Measurements from ENCODE around the gene NAT16.

Gene NAT16

DNA sequence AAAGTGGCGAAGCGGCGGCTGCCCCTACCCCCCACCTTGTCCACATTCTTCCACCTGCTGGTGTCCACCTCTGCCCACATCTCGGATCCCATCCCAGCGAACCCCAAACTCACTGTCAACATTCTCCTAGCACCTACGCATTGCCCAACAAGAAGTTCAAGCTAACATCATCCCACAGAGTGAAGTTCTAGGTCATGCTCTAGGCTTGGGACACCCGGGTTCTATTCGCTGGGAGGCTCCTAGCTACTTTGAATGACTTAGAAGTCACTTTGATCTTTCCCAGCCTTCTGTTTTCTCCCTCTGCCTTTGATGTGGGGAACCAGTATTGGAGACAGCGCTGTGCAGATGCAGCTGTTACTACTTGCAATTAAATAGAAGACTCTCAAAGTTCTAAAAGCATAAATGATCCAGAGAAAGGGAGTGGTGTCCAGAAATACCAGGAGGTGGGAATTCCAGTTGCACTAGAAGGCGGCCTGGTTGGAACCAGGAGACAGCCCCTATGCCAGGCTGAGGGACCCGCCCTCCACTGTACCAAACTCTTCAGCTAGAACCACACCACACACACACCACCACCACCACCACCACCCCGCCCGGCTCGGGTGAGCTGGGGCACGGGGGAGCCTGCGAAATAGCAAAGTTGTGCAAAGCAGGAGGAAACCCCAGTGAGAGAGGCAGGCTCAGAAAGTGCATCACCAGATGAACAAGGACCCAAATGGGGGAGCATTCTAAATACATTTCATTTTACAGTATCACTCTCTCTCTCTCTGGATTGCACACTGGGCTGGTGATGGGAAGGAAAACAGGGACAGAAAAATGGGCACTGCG is 9.3 kb downstream of the NAT16 start:
- DNase-seq (ENCODE audit: low read depth), result no peak

DNA sequence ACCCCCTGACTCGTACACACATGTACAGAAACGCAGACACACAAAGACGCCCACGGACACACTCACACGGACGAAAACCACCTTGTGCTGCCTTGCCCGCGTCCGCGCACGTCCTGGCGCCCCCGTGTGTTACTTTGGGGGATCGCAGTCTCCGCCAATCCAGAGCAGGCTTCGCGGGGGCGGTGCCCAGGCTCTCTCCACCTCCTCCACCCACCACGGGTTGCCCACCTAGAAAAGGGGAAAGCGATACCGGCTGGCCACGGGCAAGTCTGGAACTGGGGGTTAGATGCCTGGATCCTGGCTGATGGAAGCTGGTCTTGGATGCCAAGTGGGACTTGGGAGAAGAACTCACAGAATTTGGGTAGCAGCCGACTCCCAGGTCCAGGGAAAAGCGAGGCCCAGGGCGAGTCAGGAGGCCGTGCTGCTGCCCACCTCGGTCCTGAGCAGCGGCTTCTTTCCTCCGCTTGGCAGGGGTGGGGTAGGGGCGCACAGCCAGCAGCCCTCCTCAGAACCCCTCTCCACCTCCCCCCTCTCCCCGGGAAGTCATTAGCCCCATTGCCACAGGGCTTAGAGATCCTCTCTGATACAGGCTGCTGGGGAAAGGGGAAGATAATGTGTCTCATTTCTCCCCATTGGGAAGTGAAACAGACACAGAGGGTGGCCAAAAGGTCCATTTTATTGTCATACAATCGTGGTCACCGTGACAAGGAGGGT is 10.1 kb downstream of the NAT16 start:
- DNase-seq (ENCODE audit: low read depth), result peak; percentile 69

DNA sequence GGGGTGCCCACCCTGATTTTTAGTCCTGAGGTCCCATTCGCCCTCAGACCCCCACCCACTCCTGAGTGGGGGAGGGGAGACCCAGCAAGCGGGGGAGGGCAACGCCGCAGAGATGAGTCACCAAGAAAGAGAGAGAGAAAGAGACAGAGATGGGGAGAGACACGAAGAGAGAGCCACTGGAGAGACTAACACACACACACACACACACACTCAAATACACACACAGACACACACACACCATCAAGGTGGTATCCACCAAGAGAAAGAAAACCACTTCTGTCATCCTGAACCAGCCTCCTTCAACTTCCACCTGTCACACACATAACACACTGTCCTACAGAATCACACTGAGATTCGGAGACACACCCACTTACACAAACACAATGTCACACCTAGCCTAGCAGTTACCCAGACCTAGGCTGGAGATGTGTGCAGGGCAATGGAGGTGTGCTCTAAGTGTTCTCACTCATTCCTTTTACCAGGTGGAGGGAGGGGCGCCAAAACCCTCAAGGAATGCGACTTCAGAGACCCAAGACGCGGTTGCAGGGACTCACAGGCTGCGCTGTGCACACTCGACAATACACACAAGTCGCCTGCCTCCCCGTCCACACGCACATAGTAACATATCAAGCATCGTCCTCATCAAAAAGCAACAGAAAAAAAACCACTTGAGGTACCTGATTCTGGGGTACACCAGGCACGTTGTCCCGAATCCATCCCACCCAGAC is 10.8 kb downstream of the NAT16 start:
- no peak for DNase-seq (ENCODE audit: low read depth)

GRCh38 chr7:101168412-101169049 is 11.6 kb downstream of the NAT16 start:
- no peak for DNase-seq (ENCODE audit: low read depth)

DNA sequence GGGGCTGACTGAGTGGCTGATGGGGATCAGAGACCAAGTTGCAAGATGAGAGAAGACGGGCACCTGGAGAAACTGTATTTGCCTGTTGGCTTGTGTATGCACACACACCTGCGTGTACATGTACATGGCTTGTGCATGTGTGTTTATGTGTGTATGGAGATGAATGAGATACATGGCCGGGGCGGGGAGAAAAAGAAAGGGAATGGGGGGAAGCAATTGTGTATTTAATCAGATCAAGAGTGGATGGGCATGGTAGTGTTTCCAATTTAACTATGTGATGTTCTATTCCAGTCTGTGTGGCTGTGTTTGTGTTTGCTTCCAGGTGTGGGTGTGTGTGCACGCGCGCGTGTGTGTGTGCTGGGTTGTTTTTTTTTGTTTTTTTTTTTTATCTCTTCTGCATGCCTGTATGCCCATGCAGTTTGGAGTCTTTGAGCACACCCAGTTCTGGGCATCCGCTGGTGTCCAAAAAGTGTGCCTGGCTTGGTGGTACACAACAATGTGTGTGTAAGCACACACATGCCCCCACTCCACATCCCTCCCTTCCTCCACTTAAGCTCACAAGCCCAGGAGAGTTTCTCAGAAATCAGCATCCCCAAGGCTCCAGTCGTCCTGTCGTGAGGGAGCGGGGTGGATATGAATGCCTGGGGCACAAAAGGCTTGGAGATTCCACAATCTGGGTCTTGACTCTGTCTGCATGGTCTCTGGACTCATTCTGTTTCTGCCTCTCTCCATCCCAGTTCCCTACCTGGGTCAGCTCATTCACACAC is 12.3 kb downstream of the NAT16 start:
- no peak for DNase-seq (ENCODE audit: low read depth)

DNA sequence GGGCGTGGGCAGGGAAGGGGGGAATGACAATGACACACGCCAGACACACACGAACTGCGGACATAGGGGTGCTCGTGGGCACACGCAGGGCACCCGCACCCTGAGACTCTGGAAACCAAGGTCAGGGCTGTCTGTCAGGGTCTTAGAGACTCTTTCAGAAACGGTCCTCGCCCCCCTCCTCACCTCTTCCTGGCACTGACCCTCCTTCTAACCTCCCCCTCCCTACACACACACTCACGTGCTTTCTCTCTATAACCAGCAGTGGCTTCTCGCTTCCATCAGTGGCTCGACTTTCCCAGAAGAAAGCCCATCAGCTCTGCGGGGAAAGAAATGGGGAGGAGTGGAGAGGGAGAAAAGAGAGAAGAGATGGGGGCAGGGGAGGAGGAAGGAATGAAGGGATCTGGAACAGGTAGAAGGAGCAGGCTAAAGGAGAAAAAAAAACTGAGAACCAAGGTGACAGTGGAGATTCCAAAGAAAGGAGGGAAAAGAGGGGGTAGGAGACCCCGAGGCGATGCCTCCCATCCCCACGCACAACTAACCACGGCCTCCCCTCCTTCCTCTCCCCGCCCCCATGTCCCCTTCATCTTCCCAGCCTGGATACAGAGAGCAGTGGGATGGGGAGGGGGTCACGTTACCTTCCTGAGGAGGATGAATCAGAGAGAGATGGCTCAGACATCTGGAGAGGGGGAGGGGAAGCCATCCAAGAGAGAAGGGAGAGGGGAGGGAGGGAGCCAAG is 13.0 kb downstream of the NAT16 start:
- DNase-seq (ENCODE audit: low read depth), result no peak

GRCh38 chr7:101166648-101166908 is 13.5 kb downstream of the NAT16 start:
- DNase-seq (ENCODE audit: low read depth), result no peak

- no peak for DNase-seq (ENCODE audit: low read depth)
Measured at GRCh38 chr7:101165958-101166647, 14.0 kb downstream of the NAT16 start.

GRCh38 chr7:101165075-101165957 is 14.8 kb downstream of the NAT16 start, which contains the start of gene VGF:
Gene VGF (minus strand): TSS chr7:101165569. CDS start chr7:101164843, 726 bp downstream.
- peak; percentile 86 for DNase-seq (ENCODE audit: low read depth)

DNA sequence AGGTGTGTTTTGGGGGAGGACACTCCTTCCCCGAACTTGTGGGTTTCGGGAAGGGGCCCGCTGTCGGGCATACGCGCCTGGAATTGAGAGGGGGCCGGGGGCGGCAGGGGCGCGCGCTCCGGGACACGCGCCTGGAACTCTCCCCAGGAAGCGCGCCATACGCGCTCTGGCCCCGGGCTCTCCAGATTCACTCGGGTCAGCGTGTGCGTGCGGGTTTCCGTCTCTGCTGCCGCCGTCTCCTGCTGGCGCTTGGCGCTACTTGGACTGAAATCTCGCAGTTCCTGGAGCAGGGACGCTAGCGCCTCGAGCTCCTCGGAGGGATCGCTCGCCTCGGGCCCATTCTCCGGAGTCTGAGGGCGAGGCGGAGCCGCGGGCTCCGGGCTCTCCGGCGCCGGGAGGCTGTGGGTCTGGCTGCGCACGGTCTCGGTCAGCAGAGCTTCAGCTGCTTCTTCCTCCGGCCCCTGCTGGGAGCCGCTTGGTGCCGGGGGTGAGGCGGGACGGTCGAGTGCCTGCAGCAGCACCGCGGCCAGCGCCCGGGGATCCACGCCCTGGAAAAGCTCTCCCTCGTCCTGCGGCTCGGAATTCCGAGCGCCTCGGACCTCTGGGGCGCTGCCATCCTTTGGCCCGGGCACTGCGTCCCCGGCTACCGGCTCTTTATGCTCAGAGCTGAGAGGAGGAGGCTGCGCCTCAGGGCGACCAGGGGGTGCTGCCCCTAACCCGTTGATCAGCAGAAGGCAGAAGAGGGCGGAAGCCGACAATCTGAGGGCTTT is 15.8 kb downstream of the NAT16 start:
- no peak for DNase-seq (ENCODE audit: low read depth)

DNA sequence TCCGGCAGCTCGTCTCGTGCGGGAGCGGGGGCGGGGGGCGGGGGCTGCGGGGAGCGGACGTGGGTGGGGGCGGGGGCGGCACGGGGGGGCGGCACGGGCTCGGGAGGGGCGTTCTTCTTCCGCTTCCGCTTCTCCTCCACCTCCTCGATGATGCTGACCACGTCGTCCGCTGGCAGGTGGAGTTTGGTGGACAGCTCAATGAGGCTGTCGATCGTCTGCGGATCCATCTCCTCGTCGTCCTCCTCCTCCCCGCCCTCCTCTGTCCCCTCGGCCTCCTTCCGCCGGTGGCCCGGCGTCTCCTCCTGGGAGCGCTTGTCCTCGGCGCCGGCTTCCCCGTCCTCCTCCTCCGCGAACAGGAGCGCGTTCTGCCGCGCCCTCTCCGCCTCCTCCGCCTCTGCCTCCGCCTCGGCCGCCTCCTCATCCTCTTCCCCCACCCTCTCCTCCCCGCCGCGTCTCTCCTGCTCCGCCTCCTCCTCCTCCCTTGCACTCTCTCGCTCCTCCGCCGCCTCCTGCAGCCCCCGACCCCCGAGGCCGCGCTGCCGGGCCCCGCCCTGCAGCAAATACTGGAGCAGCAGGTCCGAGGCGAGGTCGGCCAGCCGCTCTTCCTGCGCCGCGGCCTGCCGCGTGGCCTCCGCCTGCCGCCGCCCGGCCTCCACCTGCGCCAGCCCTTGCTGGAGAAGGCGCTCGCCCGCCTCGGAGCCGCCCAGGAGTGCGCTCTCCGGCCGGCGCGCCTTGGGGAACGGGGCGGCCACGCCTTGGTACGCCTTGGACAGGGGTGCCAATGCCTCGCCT is 16.6 kb downstream of the NAT16 start:
- no peak for DNase-seq (ENCODE audit: low read depth)

DNA sequence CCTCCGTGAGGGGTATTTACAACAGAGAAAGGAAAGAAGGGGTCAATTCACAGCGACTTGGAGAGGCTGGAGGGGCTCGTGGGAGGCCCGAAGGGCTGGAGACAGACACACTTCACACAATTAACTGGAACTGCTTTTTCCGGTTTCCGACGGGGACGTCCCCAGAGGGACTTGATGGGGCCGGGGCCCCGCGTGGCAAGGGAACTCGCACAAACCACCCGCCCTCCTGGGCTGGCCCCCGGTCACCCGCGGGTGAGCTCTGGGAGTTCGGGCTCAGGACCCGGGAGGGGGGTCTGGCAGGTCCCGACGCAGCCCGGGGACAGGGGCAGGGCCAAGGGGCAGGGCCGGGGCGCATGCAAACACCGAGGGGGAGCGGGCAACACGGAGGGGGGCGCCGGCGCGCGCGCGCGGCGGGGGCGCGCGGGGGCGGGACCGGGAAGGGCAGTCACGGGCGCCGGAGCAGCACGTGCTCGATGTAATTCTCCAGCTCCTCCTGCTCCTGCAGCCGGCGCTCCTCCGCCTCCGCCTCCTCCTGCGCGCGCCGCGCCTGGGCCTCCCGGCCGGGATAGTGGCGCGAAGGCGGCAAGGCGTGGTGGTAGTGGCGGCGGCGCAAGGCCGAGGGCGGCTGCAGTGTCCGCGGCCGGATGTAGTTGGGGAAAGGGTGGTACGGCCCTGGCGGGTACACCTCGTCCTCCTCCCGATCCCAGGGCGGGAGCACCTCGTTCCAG is 17.4 kb downstream of the NAT16 start:
- DNase-seq (ENCODE audit: low read depth), result no peak

GRCh38 chr7:101161692-101162471 is 18.2 kb downstream of the NAT16 start:
- no peak for DNase-seq (ENCODE audit: low read depth)

- no peak for DNase-seq (ENCODE audit: low read depth)
Measured at GRCh38 chr7:101160910-101161309, 19.2 kb downstream of the NAT16 start.

- no peak for DNase-seq (ENCODE audit: low read depth)
Measured at GRCh38 chr7:101159696-101160674, 20.1 kb downstream of the NAT16 start.

Data from activated T-cell treated with anti-CD3 and anti-CD28 coated beads for 24 hours (primary cell).